Right cardiac atrium (tissue), 5 donors: ENCODE data around the gene TSPAN18. TPM values are rescaled to one million over a fixed set of nuclear protein-coding genes. Genes with fewer than 3 reads are reported as not detected.
A peak's percentile ranks its signal among the peaks of the same experiment; 100 is the strongest.

Experiments used
- ATAC-seq, 2 donors: fragments of 200-7000 bp; cut with Tn5 transposase; one replicate each; pipeline versions ENCODE4 v1.8.0 to v1.9.1; 2020; ENCODE audit warnings: moderate library complexity in 2 of 2, mild to moderate bottlenecking in 1 of 2
- DNase-seq, 3 donors: peaks; one replicate each; pipeline ENCODE4 v3.0.0-alpha.2; 2020
- H3K27ac ChIP-seq: one replicate; pipeline ENCODE4 v1.5.1; 2013; ENCODE audit warnings: mild to moderate bottlenecking, low read length, control low read depth, moderate library complexity
- H3K27me3 ChIP-seq: one replicate; pipeline ENCODE4 v1.6.1; 2013; ENCODE audit not compliant: control insufficient read depth, insufficient read depth
- H3K4me1 ChIP-seq: one replicate; pipeline ENCODE4 v1.6.1; 2013; ENCODE audit warnings: low read length; ENCODE audit not compliant: control insufficient read depth, insufficient read depth
- H3K4me3 ChIP-seq: one replicate; pipeline ENCODE4 v1.5.1; 2013; ENCODE audit warnings: low read length, control low read depth
- H3K9me3 ChIP-seq: one replicate; pipeline ENCODE4 v1.6.1; 2013; ENCODE audit warnings: low read length; ENCODE audit not compliant: control insufficient read depth
- WGBS: extraction: QIAGEN DNeasy Blood & Tissue Kit; methylation state at CpG from one replicate; pipeline ENCODE4 v1.1.7; 2013; 5-methylcytosine and 5-hydroxymethylcytosine counted together
- intact Hi-C, 4 donors: fragments of 100-400 bp; cut with DNase I; formaldehyde crosslinking; loops; one replicate each; pipeline versions ENCODE4 v1.11.0 to v1.14.0; 2022 to 2023
- polyA plus RNA-seq: library from polyadenylated mRNA; stranded (reverse); fragments of 200-250 nt; gene quantifications from one replicate; pipeline ENCODE4 v1.2.3, GENCODE V29; 2013
- total RNA-seq, 4 donors: library from RNA; stranded (reverse); fragmentation: NEBNext Ultra II Directional; extraction: Animal tissue kit (Norgen Biotek cat#: 25700); gene quantifications; one replicate each; pipeline ENCODE4 v1.2.1, GENCODE V29; 2021
- donor health status: healthy with polysubstance abuse.
- donor health status: DM: no; HTN: yes; CAD: no.
- donor health status: DM: no; HTN: no; CAD: no.
- donor health status: DM: no; HTN: yes; CAD: no; lungs with severe emphysema.
- donor health status: DM: yes; HTN: yes; CAD: no.

Gene TSPAN18
- total and polyA plus RNA-seq, 5 donors, result 120 to 236 (median 192) TPM

DNA sequence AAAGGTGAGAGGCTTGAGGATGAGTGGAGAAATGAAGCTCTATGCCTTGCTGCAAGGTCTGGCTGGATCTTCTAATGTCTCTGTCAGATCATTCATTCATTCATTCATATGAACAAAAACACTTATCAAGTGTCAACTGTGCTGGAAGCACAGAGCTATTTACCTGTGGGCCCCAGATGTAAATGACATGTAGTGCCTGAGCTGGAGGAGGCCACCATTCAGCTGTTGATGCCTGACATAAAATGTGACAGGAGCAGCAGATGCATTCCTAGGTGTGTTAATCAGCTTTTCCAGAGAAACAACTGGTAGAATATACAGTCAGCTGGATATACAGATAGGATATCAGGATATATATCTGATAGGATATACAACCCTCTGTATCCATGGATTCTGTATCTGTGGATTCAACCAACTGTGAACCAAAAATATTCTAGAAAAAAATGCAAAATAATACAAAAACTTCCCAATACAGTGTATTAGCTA lies 44.5 kb downstream of the TSPAN18 start:
- H3K4me3 ChIP-seq, result no peak overlapping the region
- intact Hi-C loops, result loop anchor here in 1 of 4 donors (5.0 kb wide), 1 partner anchor 39 kb away; no protein-coding TSS in a partner anchor
- H3K27me3 ChIP-seq, result no peaks in the 10 kb centered on the region
- ATAC-seq, result no peak
- no peaks in the 10 kb centered on the region for H3K9me3 ChIP-seq
- H3K4me1 ChIP-seq, result peaks cover 24% of the 10 kb centered on the region
- H3K27ac ChIP-seq, result no peak overlapping the region
- DNase-seq, result no peak

DNA sequence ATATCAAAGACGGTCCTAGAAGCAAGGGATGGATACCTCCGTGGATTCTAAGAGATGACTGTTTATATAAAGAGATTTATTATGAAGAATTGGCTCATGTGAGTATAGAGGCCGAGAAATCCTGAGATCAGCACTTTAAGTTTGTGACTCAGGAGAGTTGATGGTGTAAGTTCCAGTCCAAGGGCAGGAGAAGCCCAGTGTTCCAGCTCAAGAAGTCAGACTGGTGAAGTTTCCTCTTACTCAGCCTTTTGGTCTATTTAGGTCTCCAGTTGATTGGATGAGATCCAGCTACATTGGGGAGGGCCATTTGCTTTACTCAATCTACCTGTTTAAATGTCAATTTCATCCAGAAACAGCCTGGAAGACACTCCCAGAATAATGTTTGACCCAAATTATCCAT lies 45.1 kb downstream of the TSPAN18 start:
- peaks cover 19% of the 10 kb centered on the region for H3K4me1 ChIP-seq
- intact Hi-C loops, result loop anchor here in 1 of 4 donors (5.0 kb wide), 1 partner anchor 40 kb away; no protein-coding TSS in a partner anchor
- 88% methylated on average over 3 of the region's 3 CpGs for WGBS
- H3K27me3 ChIP-seq, result no peaks in the 10 kb centered on the region
- no peak for DNase-seq
- no peaks in the 10 kb centered on the region for H3K9me3 ChIP-seq
- ATAC-seq, result no peak
- no peak overlapping the region for H3K4me3 ChIP-seq
- H3K27ac ChIP-seq, result no peak overlapping the region

DNA sequence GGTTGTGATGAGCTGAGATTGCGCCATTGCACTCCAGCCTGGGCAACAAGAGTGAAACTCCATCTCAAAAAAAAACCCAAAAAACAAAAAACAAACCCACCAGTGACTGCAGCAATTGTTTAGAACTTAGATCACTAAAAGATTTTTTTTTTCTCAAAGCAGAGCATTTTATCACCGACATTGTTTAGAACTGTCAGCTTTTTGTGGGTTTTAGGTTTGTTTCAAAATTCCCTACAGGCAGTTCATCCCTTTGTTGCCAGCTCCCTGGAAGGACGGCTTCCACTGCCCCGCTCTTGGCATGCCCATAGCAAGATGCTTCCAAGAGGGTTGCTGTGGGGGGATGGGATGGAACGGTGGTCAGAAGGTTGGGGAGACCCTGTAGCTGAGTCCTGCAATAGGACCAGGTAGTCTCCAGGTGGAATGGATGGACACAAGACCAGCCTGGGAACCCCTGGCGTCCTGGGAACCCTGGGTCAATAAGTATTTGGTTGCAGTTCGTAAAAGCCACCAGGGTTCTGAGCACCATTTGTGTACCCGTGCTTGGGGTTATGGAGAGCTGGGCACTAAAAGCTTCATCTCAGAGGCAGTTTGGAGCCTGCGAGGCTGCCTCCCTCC lies 46.7 kb downstream of the TSPAN18 start:
- intact Hi-C loops, result loop anchor here in 1 of 4 donors (5.0 kb wide), 1 partner anchor 41 kb away; no protein-coding TSS in a partner anchor
- 48% methylated on average over 9 of the region's 9 CpGs for WGBS
- H3K4me3 ChIP-seq, result no peak overlapping the region
- H3K27me3 ChIP-seq, result no peaks in the 10 kb centered on the region
- H3K27ac ChIP-seq, result peak overlapping the region; percentile 83
- H3K9me3 ChIP-seq, result no peaks in the 10 kb centered on the region
- DNase-seq, result peak in 1 of 3 donors; percentile 31
- no peak for ATAC-seq
- peaks cover 26% of the 10 kb centered on the region for H3K4me1 ChIP-seq

DNA sequence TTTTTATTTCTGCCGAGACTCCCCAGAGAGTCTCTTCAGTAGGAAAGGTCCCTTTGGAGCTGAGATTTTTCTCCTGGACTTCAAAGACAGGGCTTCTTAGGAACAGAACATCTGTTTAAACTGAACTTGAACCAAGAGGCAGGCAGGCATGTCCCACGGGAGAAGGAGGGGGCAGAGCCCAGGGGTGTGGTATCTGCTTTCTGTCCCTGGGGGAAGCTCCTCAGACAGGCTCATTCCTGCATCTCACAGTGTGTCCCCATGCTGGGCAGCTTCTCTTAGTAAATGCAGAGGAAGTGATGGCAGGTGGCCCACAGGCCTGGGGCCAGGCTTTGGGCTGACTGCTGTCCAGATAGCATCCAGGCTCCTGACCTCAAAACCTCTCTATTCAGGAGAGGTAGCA lies 47.3 kb downstream of the TSPAN18 start:
- H3K27me3 ChIP-seq, result no peaks in the 10 kb centered on the region
- ATAC-seq, result peak; percentile 82 to 86
- no peak overlapping the region for H3K4me3 ChIP-seq
- no peaks in the 10 kb centered on the region for H3K9me3 ChIP-seq
- H3K4me1 ChIP-seq, result peaks cover 29% of the 10 kb centered on the region
- intact Hi-C loops, result loop anchor here in 2 of 4 donors (2.0 to 5.0 kb wide), 2 partner anchors 42 to 45 kb away; no protein-coding TSS in a partner anchor
- WGBS, result 12% methylated on average over 2 of the region's 2 CpGs
- peak; percentile 68 to 91 (median 88) for DNase-seq
- H3K27ac ChIP-seq, result peak overlapping the region; percentile 83

DNA sequence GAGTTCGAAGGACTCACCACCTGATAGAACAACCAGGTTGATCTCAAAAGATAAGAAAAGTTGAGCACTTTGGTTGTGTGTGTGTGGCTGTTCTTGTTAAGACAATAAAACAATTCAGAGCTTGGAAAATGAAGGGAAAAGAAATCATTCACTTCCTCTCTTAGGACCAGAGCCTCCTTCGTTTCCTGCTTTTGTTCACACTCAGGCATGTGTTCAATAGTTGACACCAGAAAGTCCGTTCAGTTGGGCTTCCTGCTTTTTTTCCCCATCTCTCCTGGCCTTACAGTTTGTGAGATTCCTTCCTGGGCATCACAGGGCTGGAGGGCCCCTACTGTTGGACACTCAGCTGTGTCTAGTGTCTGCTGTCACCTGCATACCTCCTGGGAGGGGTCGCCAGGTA lies 48.0 kb downstream of the TSPAN18 start:
- WGBS, result 31% methylated on average over 4 of the region's 4 CpGs
- H3K4me3 ChIP-seq, result no peak overlapping the region
- peak overlapping the region; percentile 83 for H3K27ac ChIP-seq
- H3K9me3 ChIP-seq, result no peaks in the 10 kb centered on the region
- H3K27me3 ChIP-seq, result no peaks in the 10 kb centered on the region
- H3K4me1 ChIP-seq, result peaks cover 29% of the 10 kb centered on the region
- DNase-seq (peak in 1 of 3 donors; percentile 42), ATAC-seq (peak in 1 of 2 donors; percentile 33)
- intact Hi-C loops, result loop anchor here (2.0 to 5.0 kb wide), 3 partner anchors 42 to 47 kb away; partner anchors contain the start of gene TSPAN18 (in 2 of the 4)

DNA sequence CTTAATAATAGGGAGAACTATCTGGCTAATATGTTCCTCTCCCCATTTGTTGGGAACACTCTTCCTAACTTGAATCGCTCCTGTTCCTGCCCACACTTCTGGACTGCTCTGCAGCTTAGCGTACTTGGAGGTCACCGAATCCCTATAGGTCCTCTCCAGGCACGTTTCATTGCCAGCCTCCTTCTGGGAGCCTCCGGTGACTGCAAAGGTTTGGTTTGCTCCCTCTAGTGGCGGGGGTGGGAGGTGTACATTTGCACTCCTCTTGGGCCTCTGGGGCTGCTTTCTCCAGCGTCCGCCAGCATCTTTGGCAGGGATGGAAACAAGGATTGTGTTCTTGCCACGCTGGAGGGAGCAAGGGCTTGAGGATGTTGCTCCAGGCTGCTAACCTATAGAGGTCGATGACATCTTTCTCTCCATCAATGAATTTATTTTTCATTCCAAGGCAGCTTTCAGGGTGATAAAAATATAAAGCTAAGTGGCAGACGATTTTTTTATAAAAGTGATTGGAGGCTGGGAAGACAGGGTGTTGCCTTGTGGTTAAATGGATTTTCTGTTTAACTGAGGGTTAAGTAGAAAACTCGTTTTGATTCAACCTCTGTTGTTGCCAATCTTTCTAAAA lies 48.7 kb downstream of the TSPAN18 start:
- Histone ChIP-seq H3K4me1 (peaks cover 30% of the 10 kb centered on the region), H3K9me3 (no peaks in the 10 kb centered on the region), H3K4me3 (no peak overlapping the region), H3K27ac (peak overlapping the region; percentile 11), H3K27me3 (no peaks in the 10 kb centered on the region)
- peak; percentile 25 to 55 for ATAC-seq
- intact Hi-C loops, result loop anchor here in 3 of 4 donors (2.0 to 5.0 kb wide), 2 partner anchors 47 to 48 kb away; partner anchors contain the start of gene TSPAN18 (in 2 of the 3)
- WGBS, result 31% methylated on average over 12 of the region's 12 CpGs
- peak; percentile 64 to 76 (median 74) for DNase-seq

DNA sequence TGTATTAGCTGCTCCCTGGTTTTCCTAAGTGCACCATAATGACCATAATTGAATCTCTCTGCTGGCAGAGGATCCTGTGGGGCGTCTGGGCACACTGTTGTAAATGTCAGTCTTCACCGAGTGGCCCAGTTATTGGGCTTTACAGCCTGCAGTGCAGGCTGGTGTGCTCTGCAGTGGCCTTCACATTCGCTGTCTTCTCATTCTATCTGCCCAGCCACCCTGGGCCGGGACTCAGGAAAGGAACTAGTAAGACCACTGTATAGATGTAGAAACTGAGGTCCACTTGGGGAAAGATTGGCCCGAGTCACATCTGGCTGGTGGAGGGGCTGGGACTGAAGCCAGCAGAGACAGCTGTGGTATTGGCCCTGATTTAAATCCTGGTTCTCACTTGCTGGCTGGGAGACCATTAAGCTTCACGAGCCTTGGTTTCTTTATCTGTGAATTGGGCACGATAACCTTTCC lies 49.3 kb downstream of the TSPAN18 start:
- no peak for ATAC-seq
- Histone ChIP-seq H3K27ac (no peak overlapping the region), H3K27me3 (no peaks in the 10 kb centered on the region), H3K9me3 (no peaks in the 10 kb centered on the region), H3K4me1 (peaks cover 30% of the 10 kb centered on the region), H3K4me3 (no peak overlapping the region)
- intact Hi-C loops, result loop anchor here in 3 of 4 donors (2.0 to 5.0 kb wide), 2 partner anchors 47 to 49 kb away; partner anchors contain the start of gene TSPAN18 (in 2 of the 3)
- WGBS, result 38% methylated on average over 7 of the region's 7 CpGs
- DNase-seq, result peak in 2 of 3 donors; percentile 75 to 76

DNA sequence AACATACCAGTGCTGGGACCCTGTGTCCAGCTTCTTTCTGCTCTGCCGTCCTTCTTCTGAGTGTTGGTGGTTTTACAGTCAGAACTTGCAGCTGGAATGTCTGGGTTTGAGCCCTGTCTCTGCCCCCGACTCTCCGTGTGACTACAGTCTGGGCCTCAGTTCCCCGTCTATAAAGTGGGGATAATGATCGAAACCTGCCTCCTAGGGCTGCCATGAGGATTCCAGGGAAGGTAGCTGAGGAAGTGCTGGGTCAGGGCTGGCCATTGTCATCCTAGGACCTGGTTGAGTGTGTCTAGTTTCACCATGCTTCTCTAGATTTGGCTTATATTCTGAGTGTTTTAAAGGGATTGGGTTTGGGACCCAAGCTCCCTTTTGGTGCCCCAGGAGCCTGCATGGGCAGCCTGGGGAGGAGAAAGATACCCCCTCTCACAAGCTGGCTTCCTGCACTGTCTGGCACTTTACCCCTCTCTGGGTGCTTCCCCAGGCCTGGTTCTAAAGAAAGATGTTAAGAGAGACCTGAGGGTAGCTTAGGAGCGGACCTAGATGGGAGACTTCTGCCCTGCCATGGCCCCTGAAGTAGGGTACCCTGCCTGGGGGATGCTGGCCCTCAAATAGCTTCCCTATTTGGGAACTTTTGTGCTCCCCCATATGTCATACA lies 49.9 kb downstream of the TSPAN18 start:
- 78% methylated on average over 6 of the region's 6 CpGs for WGBS
- intact Hi-C loops, result loop anchor here in 2 of 4 donors (5.0 kb wide), 1 partner anchor 49 kb away; the partner anchor contains the start of gene TSPAN18 (in 2 of the 2)
- DNase-seq, result peak in 1 of 3 donors; percentile 24
- Histone ChIP-seq H3K4me1 (peaks cover 34% of the 10 kb centered on the region), H3K27ac (peak overlapping the region; percentile 12), H3K4me3 (no peak overlapping the region), H3K9me3 (no peaks in the 10 kb centered on the region), H3K27me3 (no peaks in the 10 kb centered on the region)
- no peak for ATAC-seq

DNA sequence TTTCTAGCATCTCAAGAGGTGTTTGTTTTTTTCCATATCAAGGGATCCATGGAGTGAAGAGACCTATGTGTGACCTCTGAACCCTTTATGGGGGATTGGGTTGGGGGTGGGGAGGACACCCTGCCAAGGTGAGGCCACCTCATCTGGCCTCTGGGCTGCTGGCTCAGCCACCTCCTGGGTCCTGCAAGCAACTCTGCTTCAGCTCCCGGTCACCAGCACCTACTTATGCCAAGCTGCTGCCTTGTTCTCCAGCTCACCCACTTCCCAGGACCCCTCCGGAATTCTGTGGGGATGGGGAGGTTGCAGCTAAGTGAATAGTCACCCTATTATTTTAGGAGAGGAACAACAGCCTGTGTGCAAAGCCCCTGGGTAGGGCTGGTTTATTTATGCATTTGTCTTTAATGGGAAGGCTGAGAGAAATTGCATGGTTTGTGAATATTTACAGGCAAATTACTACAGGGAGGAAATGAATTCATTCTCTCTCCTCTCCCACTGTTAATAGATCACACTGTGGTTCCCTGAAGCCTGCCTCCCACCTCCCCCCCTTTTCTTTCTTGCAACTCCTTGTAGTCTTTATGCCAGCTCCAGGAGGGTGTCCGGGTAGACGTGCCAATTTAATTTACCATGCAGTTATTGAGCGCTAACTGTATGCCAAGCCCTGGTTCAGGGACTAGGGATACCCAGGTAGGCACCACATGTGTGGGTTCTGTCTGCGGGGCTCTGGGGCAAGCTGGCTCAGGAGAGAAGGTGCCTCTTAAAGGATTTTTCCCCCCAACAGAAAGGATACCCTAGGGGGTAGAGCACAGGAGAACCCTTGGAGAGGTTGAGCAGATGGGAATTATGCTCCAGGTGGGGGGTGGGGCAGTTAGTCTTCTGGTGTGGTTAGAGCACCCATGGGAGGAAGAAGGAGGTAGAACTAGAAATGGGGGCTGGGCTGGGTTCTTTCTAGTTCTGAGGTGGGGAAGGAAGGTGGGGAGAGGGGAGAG lies 50.7 kb downstream of the TSPAN18 start:
- 69% methylated on average over 6 of the region's 6 CpGs for WGBS
- ATAC-seq (no peak), DNase-seq (peak in 1 of 3 donors; percentile 33)
- no peaks in the 10 kb centered on the region for H3K27me3 ChIP-seq
- peaks cover 34% of the 10 kb centered on the region for H3K4me1 ChIP-seq
- intact Hi-C loops, result loop anchor here in 2 of 4 donors (5.0 kb wide), 1 partner anchor 50 kb away; the partner anchor contains the start of gene TSPAN18 (in 2 of the 2)
- H3K27ac ChIP-seq, result peak overlapping the region; percentile 32
- no peaks in the 10 kb centered on the region for H3K9me3 ChIP-seq
- no peak overlapping the region for H3K4me3 ChIP-seq
